ENCODE results near the gene STRBP.

- no peak for TF ChIP-seq CTCF (conservative IDR thresholded peaks at IDR 0.05)
- no peak for TF ChIP-seq ZFX (IDR thresholded peaks at IDR 0.05)
Measured at GRCh38 chr9:123167474-123167873, 100.9 kb downstream of the STRBP start.
